ENCODE results near the gene FNDC1. TPM values are rescaled to one million over a fixed set of nuclear protein-coding genes. Genes with fewer than 3 reads are reported as not detected.

The FNDC1 gene
- total RNA-seq, 1 donor from 2014 or later: not detected

DNA sequence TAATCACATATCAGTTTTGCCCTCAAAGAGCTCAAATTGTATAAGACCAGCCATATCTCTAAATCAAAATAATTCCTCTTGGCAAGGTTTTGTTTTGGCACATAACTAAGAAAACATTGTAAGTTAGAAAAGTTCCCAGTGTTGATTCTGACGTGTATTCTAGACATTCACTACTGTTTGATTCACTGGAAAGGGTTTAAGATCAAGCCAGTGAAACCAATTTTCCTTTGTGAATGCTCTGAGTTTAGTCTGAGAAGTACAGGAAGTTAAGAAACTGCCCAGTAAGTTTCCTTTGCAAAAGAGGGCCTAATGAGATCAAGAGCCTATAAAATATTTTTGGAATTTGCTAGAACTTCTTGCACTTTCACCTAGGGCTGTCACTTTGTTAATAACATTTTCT, 143.0 kb downstream of the FNDC1 start:
- no peak for DNase-seq (ENCODE audit: low spot score)
- Histone ChIP-seq H3K27me3 (no peaks in the 10 kb centered on the region), H4K20me1 (ENCODE audit: low read depth) (no peaks in the 10 kb centered on the region), H2AFZ (replicated peaks) (no peak overlapping the region), H3K4me2 (no peak overlapping the region), H3K4me3 (no peak overlapping the region), H3K9me3 (ENCODE audit: low read depth) (no peaks in the 10 kb centered on the region), H3K9ac (no peak overlapping the region), H3K27ac (no peak overlapping the region), H3F3A (ENCODE audit: low read depth) (no peaks in the 10 kb centered on the region), H3K4me1 (no peaks in the 10 kb centered on the region), H3K79me2 (ENCODE audit: low read depth) (no peaks in the 10 kb centered on the region), H3K36me3 (no peaks in the 10 kb centered on the region)
- H3K36me3 Mint-ChIP-seq: no peaks in the 10 kb centered on the region
- no peaks in the 10 kb centered on the region for H3K9me3 Mint-ChIP-seq
- TF ChIP-seq EZH2 (IDR thresholded peaks at IDR 0.05) (no peak), EZH2phosphoT487 (IDR thresholded peaks at IDR 0.05) (no peak)
- TF ChIP-seq, protein P1, sequence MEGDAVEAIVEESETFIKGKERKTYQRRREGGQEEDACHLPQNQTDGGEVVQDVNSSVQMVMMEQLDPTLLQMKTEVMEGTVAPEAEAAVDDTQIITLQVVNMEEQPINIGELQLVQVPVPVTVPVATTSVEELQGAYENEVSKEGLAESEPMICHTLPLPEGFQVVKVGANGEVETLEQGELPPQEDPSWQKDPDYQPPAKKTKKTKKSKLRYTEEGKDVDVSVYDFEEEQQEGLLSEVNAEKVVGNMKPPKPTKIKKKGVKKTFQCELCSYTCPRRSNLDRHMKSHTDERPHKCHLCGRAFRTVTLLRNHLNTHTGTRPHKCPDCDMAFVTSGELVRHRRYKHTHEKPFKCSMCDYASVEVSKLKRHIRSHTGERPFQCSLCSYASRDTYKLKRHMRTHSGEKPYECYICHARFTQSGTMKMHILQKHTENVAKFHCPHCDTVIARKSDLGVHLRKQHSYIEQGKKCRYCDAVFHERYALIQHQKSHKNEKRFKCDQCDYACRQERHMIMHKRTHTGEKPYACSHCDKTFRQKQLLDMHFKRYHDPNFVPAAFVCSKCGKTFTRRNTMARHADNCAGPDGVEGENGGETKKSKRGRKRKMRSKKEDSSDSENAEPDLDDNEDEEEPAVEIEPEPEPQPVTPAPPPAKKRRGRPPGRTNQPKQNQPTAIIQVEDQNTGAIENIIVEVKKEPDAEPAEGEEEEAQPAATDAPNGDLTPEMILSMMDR (IDR thresholded peaks at IDR 0.05): no peak
- peaks cover 2% of the 10 kb centered on the region for H3K27me3 Mint-ChIP-seq (ENCODE audit: insufficient read depth, low read depth)
- no peak overlapping the region for H3K27ac Mint-ChIP-seq
- H3K4me1 Mint-ChIP-seq: no peaks in the 10 kb centered on the region
- no peak overlapping the region for H3K4me3 Mint-ChIP-seq

DNA sequence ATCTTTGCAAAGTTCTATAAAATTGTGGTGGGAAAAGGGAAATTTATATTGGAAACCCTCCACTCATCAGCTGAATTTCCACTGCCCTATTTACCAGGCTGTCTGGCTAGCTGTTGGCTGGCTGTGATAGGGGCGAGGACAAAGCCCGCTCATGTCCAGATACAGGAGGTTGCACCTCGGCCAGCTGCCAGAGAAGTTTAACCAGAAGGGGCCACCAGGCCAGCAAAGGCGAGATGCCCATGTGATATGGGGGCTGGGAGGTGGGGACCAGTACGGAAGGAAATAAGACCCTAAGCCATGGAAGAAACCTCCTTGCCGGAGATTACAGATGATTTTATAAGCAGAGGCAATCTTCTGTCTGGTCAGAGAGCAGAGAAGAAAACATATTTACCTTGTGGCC, 143.8 kb downstream of the FNDC1 start:
- Histone ChIP-seq H3K4me2 (no peak overlapping the region), H3K9ac (no peak overlapping the region), H4K20me1 (ENCODE audit: low read depth) (no peaks in the 10 kb centered on the region), H3K9me3 (ENCODE audit: low read depth) (no peaks in the 10 kb centered on the region), H3K36me3 (no peaks in the 10 kb centered on the region), H2AFZ (replicated peaks) (no peak overlapping the region), H3K4me1 (no peaks in the 10 kb centered on the region), H3K27me3 (no peaks in the 10 kb centered on the region), H3K79me2 (ENCODE audit: low read depth) (no peaks in the 10 kb centered on the region), H3F3A (ENCODE audit: low read depth) (no peaks in the 10 kb centered on the region), H3K27ac (no peak overlapping the region), H3K4me3 (no peak overlapping the region)
- H3K4me3 Mint-ChIP-seq: no peak overlapping the region
- TF ChIP-seq EZH2 (IDR thresholded peaks at IDR 0.05): no peak
- TF ChIP-seq EZH2phosphoT487 (IDR thresholded peaks at IDR 0.05): no peak
- TF ChIP-seq, protein P1 (IDR thresholded peaks at IDR 0.05): no peak
- H3K36me3 Mint-ChIP-seq: no peaks in the 10 kb centered on the region
- H3K4me1 Mint-ChIP-seq: no peaks in the 10 kb centered on the region
- peaks cover 2% of the 10 kb centered on the region for H3K27me3 Mint-ChIP-seq (ENCODE audit: insufficient read depth, low read depth)
- no peak overlapping the region for H3K27ac Mint-ChIP-seq
- no peak for DNase-seq (ENCODE audit: low spot score)
- H3K9me3 Mint-ChIP-seq: no peaks in the 10 kb centered on the region

DNA sequence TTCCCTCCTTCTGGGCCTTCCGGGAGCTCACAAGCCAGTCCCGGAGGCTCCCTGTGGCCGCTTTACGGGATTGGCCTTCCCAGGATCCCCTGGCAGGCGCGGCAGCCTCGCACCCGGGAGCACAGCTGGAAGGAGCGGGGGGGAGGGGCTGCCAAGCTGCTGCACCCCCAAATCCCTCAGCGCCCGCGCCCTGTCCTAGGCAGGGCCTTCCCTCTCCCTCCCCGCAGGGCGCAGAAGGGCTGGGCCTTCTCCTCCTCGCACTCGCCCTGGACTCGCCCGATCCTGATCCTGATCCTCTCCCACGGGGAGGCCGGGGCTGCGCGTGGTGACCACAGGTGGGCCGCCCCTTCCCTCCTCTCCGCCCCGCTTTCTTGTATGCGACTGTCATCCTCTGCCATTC, 146.4 kb downstream of the FNDC1 start:
- no peak overlapping the region for H2AFZ ChIP-seq (replicated peaks)
- no peaks in the 10 kb centered on the region for H3K4me1 ChIP-seq
- Mint-ChIP-seq H3K4me3 (no peak overlapping the region), H3K9me3 (no peaks in the 10 kb centered on the region), H3K4me1 (no peaks in the 10 kb centered on the region), H3K27me3 (ENCODE audit: insufficient read depth, low read depth) (peaks cover 2% of the 10 kb centered on the region), H3K27ac (no peak overlapping the region), H3K36me3 (no peaks in the 10 kb centered on the region)
- H3K27me3 ChIP-seq: no peaks in the 10 kb centered on the region
- no peak for TF ChIP-seq EZH2 (IDR thresholded peaks at IDR 0.05)
- no peak for TF ChIP-seq EZH2phosphoT487 (IDR thresholded peaks at IDR 0.05)
- TF ChIP-seq, protein P1 (IDR thresholded peaks at IDR 0.05): no peak
- no peaks in the 10 kb centered on the region for H3K79me2 ChIP-seq (ENCODE audit: low read depth)
- no peak overlapping the region for H3K27ac ChIP-seq
- no peaks in the 10 kb centered on the region for H3K9me3 ChIP-seq (ENCODE audit: low read depth)
- H3K4me2 ChIP-seq: no peak overlapping the region
- no peaks in the 10 kb centered on the region for H3K36me3 ChIP-seq
- no peaks in the 10 kb centered on the region for H4K20me1 ChIP-seq (ENCODE audit: low read depth)
- H3K4me3 ChIP-seq: no peak overlapping the region
- H3K9ac ChIP-seq: no peak overlapping the region
- no peaks in the 10 kb centered on the region for H3F3A ChIP-seq (ENCODE audit: low read depth)
- DNase-seq (ENCODE audit: low spot score): no peak

Data from neural progenitor cell (in vitro differentiated cells).